CMK (cell line): ENCODE results near the gene GJA3.
"Not testable (repeated sequence)": the region's sequence is repeated elsewhere in the genome, so short reads cannot be mapped to it uniquely, and the experiment has no call there.

Experiments used
- DNase-seq: peaks from one replicate; pipeline ENCODE4 v3.0.0-alpha.2; 2010; ENCODE audit warnings: low read depth

GJA3 gene

DNA sequence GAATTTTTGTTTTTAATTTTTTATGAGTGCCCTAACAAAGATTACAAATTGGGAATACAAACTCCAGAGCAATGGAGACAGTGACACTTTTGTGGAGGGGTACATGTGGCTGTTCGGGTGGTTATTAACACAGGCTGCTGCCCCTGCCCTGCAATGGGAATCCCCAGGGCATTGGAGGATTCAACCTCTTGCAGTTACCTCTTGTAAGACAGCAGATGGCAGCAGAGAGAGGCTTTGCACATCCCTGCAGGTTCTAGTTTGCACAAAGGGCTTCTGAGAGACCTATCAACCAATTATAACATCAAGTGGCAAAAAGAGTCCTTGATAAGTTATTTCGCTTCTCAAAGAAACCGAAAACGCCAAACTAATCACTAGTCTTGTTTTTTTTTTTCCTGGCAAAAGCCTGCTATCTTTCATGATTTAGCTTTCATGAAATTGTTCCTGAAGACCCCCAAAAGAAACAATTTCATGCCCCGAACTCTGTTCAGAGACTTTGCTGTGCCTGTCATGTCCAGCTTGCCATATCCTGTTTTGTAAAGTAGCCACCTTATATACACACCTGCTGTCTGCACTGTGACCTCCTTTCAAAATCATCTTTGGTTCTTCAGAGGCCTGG lies 21.5 kb upstream of the GJA3 start:
- DNase-seq, result no peak

DNA sequence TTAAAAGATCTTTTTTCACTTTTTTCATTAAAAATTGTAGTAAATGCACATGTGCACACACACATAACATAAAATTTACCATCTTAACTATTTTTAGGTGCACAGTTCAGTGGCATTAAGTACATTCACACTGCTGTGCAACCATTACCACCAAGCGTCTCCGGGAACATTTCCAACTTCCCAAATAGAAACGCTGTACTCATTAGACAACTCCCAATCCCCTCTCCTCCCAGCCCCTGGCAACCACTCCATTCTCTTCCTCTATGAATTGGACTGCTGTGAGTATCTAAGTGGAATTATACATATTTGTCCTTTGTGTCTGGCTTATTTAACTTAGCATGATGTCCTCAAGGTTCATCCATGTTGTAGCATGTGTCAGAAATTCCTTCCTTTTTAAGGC lies 20.3 kb upstream of the GJA3 start:
- no peak for DNase-seq

DNA sequence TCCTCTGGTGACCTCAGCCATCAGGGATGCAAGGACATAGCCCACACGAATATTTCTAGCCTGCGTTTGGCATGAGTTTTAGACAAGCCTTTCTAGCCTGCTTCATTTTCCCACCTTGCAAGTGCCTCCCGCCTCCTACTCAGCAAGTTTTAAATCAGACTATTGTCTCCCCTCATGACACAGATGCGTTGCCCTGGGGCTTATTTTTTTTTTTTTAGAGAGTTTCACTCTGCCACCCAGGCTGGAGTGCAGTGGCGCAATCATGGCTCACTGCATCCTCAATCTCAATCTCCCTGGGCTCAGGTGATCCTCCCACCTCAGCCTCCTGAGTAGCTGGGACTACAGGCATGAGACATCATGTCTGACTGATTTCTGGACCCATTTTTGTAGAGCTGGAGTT lies 17.3 kb upstream of the GJA3 start:
- DNase-seq, result no peak

DNA sequence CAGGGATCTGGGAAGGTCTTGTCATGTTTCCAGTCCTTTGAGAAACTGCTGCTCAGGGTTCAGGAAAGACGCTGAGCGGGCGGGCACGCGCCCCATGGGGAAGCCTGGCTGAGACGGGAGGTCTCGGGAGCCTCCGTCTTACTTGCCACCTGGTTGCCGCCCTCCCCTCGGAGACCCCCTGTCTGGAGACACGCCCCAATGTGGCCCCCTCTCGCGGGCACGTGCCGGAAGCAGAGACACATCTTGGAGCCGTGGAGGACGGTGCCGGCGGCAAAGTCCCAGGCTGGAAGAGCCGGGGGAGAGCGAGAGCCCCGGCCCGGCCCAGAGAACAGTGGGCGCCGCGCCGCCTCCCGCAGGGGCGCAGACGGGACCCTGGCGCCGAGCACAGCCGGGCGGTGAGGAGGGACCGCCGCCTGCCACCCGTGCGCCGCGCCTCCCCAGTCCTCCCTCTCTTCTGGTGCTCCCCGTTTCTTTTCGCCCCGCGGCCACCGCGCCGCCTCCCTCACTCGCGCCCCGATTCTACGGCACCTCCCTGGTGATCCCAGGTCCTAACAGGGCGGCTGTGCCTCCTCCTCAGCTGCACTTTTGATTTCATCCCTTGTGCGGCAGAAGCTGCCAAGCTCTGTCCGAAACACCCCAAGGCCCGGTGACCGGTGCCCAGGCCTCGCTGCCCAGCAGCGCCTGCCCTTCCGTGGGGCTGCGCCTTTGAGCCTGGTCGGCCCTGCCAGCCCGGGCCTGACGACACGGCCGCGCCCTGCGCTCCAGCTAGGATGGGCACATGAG lies 16.4 kb upstream of the GJA3 start:
- DNase-seq, result no peak

DNA sequence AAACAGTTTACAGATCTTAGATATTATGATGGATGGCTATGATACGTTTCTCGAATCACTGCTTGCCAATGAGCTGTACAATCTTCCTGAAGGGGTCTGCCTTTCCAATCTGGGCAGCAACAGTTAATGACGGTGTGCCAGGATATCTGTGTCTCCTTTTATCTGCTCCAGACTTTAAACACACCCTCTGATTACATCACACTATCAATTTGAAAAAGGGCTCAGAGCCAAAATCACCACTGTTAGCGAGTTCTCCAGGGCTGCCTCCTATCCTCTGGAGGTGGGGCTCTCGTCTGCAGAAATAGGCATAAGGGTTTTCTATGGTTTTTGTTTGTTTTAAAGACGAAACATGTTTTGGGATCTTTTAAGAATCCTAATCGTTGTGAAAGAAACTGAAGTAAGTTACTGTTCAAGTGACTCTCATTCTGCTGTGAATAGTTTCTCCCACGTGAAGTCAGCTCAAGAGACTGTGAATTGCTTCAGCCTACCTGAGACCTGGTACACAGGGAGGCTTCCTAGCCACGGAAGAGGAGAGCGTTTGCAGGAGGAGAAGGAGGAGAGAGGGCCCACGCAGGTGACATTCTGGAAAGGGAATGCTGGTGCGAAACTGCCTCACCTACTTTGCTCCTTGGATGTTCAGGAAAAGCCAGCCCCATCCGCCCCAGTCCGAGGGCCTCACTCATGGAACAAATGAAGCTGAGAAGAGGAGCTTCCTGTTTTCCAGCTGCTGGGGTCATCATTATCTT lies 15.2 kb upstream of the GJA3 start:
- no peak for DNase-seq

DNA sequence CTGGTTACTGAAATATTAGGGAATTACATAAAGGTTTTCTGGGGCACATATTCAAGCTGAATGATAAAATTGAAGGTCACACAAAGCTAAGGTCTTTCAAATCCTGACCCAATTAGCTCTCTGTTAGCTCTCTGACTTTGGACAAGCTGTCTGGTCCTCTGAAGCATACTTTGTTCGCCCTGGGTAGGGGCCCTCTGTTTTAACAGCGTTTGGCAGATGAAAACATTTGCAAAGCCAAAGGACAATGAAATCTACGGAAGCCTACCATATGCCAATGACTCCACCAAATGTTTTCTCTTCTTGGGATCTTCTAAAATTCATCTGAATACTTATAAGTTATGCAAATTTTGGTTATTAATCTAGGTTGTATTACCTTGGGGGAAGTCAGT lies 14.5 kb upstream of the GJA3 start:
- no peak for DNase-seq

DNA sequence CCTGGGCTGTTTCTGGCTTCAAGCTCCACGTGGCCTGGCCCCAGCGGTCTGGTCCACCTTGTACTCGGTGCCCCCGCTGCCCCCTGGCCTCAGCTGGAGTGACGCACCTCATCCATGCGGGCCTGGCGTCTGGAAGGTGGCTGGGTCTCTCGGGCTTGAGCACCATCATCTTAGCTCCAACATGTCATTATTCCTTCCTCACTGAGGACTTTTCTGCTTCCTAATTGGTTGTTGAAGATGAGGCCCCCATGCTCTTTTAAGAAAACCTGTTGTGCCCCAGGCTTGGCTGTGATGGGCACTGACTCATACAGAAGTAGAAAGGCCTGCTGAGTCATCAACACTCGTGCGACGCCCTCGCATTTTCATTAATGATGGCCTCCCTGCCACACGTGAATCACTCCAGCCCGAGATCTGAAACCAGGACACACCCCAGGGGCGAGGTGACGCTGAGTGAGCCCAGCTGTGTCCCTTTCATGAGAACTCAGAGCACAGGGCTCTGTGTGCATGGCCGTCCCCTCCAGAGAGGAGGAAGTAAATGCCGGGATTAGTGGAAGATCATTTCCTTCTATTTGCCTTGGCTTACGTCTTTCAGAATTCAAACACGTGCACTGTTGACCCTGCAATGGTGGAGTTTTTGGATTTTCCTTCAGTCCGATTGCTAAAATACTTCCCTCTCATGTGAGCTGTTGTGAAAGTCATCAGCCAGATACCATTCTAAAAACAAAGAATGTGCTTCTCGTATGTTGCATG lies 14.0 kb upstream of the GJA3 start:
- no peak for DNase-seq

DNA sequence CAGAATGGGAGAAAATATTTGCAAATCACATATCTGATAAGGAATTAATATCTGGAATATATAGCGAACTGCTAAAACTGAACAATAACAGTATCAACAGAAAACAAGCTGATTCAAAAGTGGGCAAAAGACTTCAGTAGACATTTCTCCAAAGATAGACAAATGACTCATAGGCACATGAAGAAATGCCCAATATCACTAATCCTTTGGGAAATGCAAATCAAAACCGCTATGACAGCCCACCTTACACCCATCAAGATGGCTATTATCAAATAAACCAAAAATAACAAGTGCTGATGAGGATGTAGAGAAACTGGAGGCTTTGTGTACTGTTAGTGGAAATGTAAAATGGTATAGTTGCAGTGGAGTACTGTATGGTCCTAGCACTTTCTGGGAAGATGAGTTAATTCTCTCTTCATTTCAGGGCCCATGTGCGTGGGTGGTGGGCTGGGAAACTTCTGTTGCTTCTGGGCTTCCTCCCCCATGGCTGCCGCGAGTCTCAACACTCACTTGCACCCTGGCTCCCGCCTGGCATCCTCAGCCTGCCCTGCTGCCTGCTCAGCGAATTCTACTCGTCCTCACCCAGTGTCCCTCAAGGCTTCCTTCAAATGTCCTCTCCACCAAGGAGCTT lies 12.4 kb upstream of the GJA3 start:
- DNase-seq, result no peak

DNA sequence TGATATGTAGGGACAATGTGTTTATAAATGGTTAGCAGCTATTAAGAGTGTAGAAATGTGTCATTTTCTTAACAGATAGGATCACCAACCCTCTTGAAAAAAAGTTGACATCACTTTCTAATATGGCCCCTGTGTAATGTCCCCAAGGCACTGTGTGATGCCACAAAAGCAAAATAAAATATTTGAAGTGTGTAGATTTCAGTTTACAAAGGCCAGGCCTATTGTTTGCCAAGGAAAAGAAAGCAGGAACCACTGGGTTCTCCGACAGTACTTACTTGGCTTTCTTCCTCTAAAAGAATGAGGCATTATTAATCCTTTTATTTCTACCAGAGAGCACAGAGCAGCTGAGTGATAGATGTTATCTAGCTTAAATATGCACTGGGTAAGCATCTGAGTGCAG lies 10.5 kb upstream of the GJA3 start:
- no peak for DNase-seq

DNA sequence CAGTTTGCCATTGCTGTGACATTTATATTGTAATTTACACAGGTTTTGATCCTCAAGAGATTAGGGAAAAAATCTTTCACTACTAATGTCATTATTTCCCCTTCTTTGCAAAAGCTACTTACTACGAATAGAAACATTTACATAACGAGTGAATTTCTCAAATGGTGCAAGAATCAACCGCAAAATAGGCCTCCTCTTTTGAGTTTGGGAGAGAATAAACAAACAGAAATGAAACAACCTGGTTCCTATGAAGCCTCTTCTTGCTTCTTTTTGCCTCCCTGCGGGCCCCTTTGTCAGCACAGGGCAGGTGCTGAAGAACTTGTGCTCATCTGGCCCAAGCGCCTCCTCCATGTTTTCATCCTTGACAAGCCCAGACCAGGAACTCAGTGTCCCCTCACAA lies 10.1 kb upstream of the GJA3 start:
- no peak for DNase-seq

DNA sequence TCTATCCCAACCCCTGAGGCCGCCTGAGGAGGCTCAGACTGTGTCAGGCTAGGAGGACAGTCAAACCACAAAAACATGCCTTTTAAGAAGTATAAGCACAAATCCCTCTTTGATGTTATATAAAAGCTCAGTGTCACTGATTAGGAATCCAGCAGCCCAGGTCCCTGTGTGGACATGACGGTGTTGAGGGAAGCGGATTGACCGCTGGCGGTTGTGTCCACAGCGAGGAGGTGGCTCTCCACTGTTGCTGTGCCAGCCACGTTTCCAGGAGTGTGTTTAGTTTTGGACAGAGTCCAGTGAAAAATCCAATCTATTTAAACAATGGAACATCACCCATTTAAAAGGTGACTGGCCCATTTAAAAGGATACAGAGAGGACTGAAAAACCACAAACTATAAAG lies 7.5 kb upstream of the GJA3 start:
- DNase-seq, result no peak

DNA sequence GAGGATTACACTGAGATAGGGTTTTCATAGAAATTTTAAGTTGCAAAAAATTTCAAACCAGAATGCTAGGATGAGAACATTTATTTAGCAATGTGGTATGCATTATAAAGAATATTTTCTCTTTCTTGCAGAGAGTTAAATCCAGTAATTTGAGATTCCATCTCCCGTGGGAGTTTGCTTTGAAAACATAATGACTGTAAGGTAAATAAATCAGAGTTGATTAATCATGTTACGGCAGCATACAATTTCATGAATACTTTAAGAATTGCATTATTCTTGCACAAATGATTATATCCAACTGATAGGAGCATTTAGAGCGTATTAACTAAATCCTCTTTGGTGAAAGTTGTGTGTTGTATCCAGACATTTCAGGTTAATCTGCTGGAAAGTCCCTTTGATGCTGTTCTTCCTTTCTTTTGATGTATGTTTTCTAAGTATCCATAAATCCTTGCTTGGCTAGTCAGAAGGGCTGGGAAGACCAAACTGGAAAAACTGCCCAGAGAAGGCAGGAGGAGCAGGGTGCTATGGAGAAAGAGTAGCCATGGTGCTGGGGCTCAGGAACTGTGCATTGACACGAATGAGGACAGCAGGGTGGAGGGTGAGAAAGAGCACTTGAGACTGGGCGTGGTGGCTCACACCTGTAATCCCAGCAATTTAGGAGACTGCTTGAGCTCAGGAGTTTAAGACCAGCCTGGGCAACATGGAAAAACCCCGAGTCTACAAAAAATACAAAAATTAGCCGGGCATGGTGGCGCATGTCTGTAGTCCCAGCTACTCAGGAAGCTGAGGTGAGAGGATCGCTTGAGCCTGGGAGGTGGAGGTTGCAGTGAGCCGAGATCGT lies 4.8 kb upstream of the GJA3 start:
- no peak for DNase-seq

DNA sequence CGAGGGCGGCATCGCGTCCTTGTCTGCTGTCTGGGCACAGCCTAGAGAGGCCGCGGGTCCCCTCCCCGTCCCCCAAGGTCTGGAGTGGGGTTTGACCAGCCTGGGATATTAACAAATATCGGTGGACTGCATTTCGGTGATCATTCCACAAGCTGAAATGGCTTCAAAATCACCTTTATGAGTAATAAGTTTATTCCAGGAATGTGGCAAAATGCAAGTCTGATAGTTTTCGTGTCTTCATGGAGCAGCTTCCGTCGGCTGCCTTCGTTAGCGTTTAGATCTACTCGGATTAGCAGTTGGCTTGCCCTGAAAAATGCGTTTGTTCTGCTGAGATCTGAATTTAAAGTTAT lies 1.1 kb upstream of the GJA3 start:
- no peak for DNase-seq

DNA sequence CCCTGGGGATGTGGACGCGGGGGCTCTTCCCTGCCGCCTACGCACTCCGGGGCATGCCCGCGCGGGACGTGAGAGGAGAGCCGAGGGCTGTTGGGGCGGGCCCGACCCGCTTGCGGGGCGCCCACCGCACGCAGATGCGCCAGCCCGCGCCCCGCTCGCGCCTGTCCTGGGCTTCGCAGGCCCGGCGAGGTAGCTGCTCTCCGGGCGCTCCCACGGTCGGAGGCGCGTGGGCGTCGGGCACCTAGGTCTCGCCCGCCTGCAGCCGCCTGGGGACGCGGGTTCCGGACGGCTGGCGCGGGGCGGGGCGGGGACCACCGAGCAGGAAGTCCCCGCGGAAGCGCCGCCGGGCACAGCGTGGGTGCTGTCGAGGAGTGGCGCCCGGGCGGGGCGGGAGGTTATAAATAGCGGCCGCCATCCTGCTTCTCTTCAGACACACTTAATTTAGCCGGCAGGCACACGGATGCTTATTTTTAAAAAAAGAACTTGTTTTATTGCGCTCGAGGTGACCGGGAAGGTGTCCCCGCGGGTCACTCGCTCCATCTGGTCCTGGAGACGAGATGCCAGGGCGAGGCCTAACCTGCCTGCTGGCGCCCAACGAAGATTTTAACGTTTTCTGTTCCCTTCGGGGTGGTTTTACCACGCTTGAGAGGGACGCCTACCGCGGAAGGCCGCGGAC lies 561 bp upstream of the GJA3 start:
- DNase-seq, result no peak

DNA sequence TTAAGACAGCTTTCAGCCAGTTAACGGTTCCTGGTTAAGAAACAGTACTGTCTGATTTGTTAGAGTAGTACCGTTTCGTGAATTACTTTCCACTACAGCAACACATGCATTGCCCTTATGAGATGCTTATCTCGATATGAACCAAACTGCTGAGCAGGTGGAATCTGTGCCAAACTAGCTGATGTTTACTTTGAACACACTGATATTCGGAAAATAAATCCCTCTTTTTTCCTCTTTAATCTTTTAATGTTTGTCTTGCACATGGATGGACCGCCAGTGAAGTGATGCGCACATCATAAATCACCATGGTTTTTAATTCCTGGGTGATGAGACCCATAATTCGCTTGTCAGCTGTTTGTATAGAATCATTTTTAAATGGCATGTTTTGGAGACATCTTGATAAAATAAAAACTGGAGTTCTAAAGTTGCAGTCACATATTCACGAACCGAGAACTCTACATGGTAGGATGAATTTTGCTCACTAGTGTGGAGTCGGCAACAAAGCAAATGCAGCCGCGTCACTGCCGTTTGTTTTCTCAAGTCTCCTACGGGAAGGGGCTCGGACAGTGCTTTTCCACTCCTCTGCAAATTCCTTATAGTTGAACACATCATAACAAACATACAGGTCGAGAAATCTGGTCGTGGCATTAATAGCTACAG lies 1.1 kb downstream of the GJA3 start:
- no peak for DNase-seq

DNA sequence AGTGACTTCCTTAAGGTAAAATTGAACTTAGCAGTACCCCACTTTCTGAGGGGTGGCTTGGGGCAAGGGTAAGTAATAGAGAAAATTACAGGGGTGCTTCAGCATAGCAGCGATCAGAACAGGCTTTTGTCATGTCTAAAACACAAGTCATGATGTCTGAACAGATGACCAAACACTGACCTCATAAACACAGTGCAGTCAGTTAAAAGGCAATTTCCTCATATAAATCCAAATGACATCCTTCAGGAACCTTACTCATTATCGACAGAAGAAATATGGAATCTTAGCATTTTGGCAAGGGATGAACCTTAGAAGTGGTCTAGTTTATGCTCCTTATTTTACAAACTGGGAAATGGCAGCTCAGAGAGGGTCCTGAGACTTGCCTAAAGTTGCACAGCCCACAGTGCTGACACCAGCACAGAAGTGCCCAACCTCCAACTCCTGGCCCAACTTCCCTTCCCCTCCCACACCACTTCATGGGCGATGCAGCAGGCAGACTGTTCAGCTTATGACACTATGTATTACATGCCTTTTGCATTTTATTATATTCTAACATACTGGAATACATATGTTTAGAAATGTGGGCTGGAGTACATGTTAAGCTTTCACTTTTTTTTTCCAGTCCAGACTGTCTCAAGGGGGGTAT lies 3.6 kb downstream of the GJA3 start:
- DNase-seq, result no peak

DNA sequence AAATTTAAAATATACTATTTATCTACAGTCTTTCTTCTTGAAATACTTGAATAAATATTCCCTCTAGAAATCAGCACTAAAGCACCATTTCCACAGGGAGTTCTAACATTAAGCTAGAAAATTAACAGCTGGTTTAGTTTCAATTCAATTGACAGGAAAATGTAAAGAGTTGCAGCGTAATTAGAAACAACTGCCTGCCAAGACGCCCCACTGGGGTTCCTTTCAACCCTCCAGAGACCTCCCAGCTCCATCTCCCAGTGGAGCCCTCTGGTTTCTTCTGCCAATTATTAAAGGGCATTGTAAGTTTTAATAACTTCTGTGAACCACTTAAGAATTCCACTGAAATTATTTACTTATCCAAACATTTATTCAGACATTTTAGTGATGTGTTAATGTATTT lies 4.2 kb downstream of the GJA3 start:
- DNase-seq, result no peak

DNA sequence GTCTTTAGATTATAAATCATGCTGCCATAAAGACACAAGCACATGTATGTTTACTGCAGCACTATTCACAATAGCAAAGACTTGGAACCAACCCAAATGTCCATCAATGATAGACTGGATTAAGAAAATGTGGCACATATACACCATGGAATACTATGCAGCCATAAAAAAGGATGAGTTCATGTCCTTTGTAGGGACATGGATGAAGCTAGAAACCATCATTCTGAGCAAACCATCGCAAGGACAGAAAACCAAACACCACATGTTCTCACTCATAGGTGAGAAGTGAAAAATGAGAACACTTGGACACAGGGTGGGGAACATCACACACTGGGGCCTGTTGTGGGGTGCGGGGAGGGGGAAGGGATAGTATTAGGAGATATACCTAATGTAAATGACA lies 7.6 kb downstream of the GJA3 start:
- not testable (repeated sequence) for DNase-seq

DNA sequence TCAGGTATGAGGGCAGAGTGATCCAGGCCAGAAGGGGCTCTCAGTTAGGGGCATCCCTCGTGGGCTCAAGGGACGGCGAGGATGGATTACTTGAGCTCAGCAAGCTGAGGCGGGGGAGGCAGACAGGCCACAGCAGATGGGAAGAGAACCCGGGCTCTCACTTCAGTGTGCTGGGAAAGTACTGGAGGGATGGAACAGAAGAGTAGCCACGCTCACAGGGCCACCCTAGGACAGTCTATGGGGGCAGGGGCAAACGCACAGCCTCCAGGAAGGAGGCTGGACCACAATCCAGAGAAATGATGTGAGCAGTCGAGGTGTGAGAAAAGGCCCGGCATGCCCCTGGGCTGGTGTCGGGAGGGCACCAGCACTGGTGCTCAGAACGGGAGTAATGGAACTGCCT lies 9.2 kb downstream of the GJA3 start:
- DNase-seq, result no peak

DNA sequence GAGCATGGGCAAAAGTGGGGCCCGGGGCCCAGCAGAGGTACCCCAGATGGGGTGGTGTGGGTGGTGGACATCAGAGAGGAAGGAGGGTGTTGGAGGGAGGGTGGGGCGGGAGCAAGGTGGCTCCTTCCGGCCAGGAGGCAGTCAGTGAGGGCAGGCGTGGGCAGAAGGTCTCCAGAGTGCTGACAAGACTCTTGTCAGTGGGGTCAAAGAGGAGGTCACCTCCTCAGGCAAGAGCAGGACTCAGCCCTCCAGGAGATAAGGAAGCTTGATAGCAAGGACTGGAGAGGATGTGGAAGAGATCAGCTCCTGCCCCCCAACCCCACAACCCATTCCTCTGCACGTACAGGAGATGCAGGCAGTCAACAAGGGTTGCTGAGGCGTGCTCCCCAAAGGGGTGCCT lies 9.8 kb downstream of the GJA3 start:
- no peak for DNase-seq
